HepG2 (cell line): ENCODE results near the gene FGF19. TPM values are rescaled to one million over a fixed set of nuclear protein-coding genes. Genes with fewer than 3 reads are reported as not detected.
A peak's percentile ranks its signal among the peaks of the same experiment; 100 is the strongest.

ENCODE experiments used
- AFF4 ChIP-seq: sonication (generic); formaldehyde crosslinking; IDR thresholded peaks from 2 replicates; pipeline ENCODE4 v1.4.0; 2020; ENCODE audit warnings: missing genetic modification reagents
- CENPT ChIP-seq: sonication (generic); formaldehyde crosslinking; IDR thresholded peaks from 2 replicates; pipeline ENCODE4 v1.8.0; 2022; ENCODE audit warnings: low read depth, mild to moderate bottlenecking, moderate library complexity, missing genetic modification reagents
- CHCHD3 ChIP-seq: sonication (generic); formaldehyde crosslinking; IDR thresholded peaks from 2 replicates; pipeline ENCODE4 v1.8.0; 2022; ENCODE audit warnings: mild to moderate bottlenecking, missing genetic modification reagents, moderate library complexity
- FOXO4 ChIP-seq: sonication (generic); formaldehyde crosslinking; conservative IDR thresholded peaks from 2 replicates; pipeline ENCODE4 v1.8.1; 2023; ENCODE audit warnings: missing genetic modification reagents
- KMT2B ChIP-seq: IDR thresholded peaks from 2 replicates; pipeline ENCODE4 v1.6.1; 2016; ENCODE audit warnings: missing genetic modification reagents, missing compliant biosample characterization
- PPARG ChIP-seq: conservative IDR thresholded peaks from 2 replicates; pipeline ENCODE4 v1.6.1; 2016; ENCODE audit warnings: missing biosample characterization, missing genetic modification reagents
- RARA ChIP-seq: IDR thresholded peaks from 2 replicates; pipeline ENCODE4 v1.6.1; 2016; ENCODE audit warnings: missing genetic modification reagents, missing compliant biosample characterization
- SAFB2 ChIP-seq: sonication (generic); formaldehyde crosslinking; IDR thresholded peaks from 2 replicates; pipeline ENCODE4 v1.5.1; 2020; ENCODE audit warnings: missing genetic modification reagents, low read depth, mild to moderate bottlenecking, borderline replicate concordance
- ZBTB20 ChIP-seq: sonication (generic); formaldehyde crosslinking; IDR thresholded peaks from 2 replicates; pipeline ENCODE4 v1.8.1; 2023; ENCODE audit warnings: missing genetic modification reagents, low read depth, mild to moderate bottlenecking, borderline replicate concordance
- ZHX1 ChIP-seq: sonication (generic); formaldehyde crosslinking; IDR thresholded peaks from 2 replicates; pipeline ENCODE4 v1.8.1; 2022; ENCODE audit warnings: low read depth, mild to moderate bottlenecking, missing genetic modification reagents
- ZMYM4 ChIP-seq: sonication (generic); formaldehyde crosslinking; IDR thresholded peaks from 2 replicates; pipeline ENCODE4 v1.8.1; 2023; ENCODE audit warnings: mild to moderate bottlenecking, missing genetic modification reagents
- ZNF256 ChIP-seq: sonication (generic); formaldehyde crosslinking; conservative IDR thresholded peaks from 2 replicates; pipeline ENCODE4 v1.4.0; 2020; ENCODE audit warnings: missing genetic modification reagents
- ZNF280B ChIP-seq: sonication (generic); formaldehyde crosslinking; IDR thresholded peaks from 2 replicates; pipeline ENCODE4 v1.5.0; 2020; ENCODE audit warnings: missing genetic modification reagents, mild to moderate bottlenecking, borderline replicate concordance
- ZNF512 ChIP-seq: sonication (generic); formaldehyde crosslinking; IDR thresholded peaks from 2 replicates; pipeline ENCODE4 v1.4.0; 2020; ENCODE audit warnings: mild to moderate bottlenecking, missing genetic modification reagents
- ZNF552 ChIP-seq: sonication (generic); formaldehyde crosslinking; IDR thresholded peaks from 2 replicates; pipeline ENCODE4 v1.9.0; 2022; ENCODE audit warnings: missing genetic modification reagents, mild to moderate bottlenecking, borderline replicate concordance
- ZNF589 ChIP-seq: sonication (generic); formaldehyde crosslinking; conservative IDR thresholded peaks from 2 replicates; pipeline ENCODE4 v1.8.0; 2022; ENCODE audit warnings: mild to moderate bottlenecking, moderate library complexity, missing genetic modification reagents
- polyA plus RNA-seq, 8 experiments: library from polyadenylated mRNA; depleted of rRNA in 3 of 8; stranded (reverse) in 7 of 8; unstranded in 1 of 8; fragments of >200 nt; fragmentation: Illumina TruSeq in 4 of 8; extraction: Trizol in 4 of 8; gene quantifications; 2 replicates each; pipeline versions ENCODE4 v1.2.1 to v1.2.3, GENCODE V29; 2011 to 2016; ENCODE audit warnings: low read depth in 4 of 8, missing spikeins in 1 of 8, mixed read lengths in 1 of 8; ENCODE audit not compliant: insufficient read depth in 1 of 8
- total RNA-seq, 5 experiments: library from RNA; depleted of rRNA; stranded (reverse); fragments of >200 nt; fragmentation: Illumina TruSeq; extraction: Trizol; gene quantifications; 2 replicates each; pipeline ENCODE4 v1.2.3, GENCODE V29; 2016; ENCODE audit warnings: low read depth in 1 of 5

Gene FGF19
- total and polyA plus RNA-seq, 2 of the 13 experiments (the other 11 are each of a cell fraction or from before 2014, with no cell fraction given), result 0.07 TPM; not detected in 1

- TF ChIP-seq ZHX1, result no peak
- no peak for TF ChIP-seq ZBTB20 (CRISPR knock-in tag)
- 0 out of 2 replicates have a peak, but pooled peaks have one; percentile 53 for TF ChIP-seq ZNF280B (CRISPR knock-in tag)
- TF ChIP-seq AFF4 (CRISPR knock-in tag), result no peak
- no peak for TF ChIP-seq ZNF256 (CRISPR knock-in tag)
- no peak for TF ChIP-seq PPARG
- TF ChIP-seq ZMYM4 (CRISPR knock-in tag), result no peak
- no peak for TF ChIP-seq CHCHD3 (CRISPR knock-in tag)
- no peak for TF ChIP-seq ZNF552 (CRISPR knock-in tag)
- no peak for TF ChIP-seq SAFB2
- TF ChIP-seq RARA (CRISPR knock-in tag), result peak; percentile 68
- no peak for TF ChIP-seq FOXO4 (CRISPR knock-in tag)
- no peak for TF ChIP-seq KMT2B (CRISPR knock-in tag)
- TF ChIP-seq ZNF589 (CRISPR knock-in tag), result no peak
- TF ChIP-seq ZNF512 (CRISPR knock-in tag), result no peak
- TF ChIP-seq CENPT, result no peak
Measured at GRCh38 chr11:69700278-69701140, 3.3 kb downstream of the FGF19 start (continued).
